Ovary (tissue), 9 donors: Measurements from ENCODE around the gene CLCN2. TPM values are rescaled to one million over a fixed set of nuclear protein-coding genes. Genes with fewer than 3 reads are reported as not detected.
"Not testable (repeated sequence)": the region's sequence is repeated elsewhere in the genome, so short reads cannot be mapped to it uniquely, and the experiment has no call there.

Experiments used
- DNase-seq, 5 donors: peaks; one replicate each; pipeline ENCODE4 v3.0.0-alpha.2; 2019 to 2020
- H3K27ac ChIP-seq, 2 donors: fragments of 200-600 bp; one replicate each; pipeline versions ENCODE4 v1.5.1 to v1.8.0; 2019 to 2022
- H3K27me3 ChIP-seq: fragments of 200-600 bp; one replicate; pipeline ENCODE4 v1.8.0; 2022
- H3K36me3 ChIP-seq: fragments of 200-600 bp; sonication (generic); one replicate; pipeline ENCODE4 v1.5.1; 2019
- H3K4me1 ChIP-seq: one replicate; pipeline ENCODE4 v1.8.1; 2013; ENCODE audit warnings: mild to moderate bottlenecking, moderate library complexity; ENCODE audit not compliant: insufficient read depth
- H3K4me3 ChIP-seq: fragments of 200-600 bp; sonication (generic); one replicate; pipeline ENCODE4 v1.5.1; 2017
- H3K9me3 ChIP-seq, 2 donors: fragments of 200-600 bp in 1 of 2; sonication (generic) in 1 of 2; one replicate each; pipeline versions ENCODE4 v1.5.1 to v1.8.1; 2013 to 2019; ENCODE audit warnings: mild to moderate bottlenecking in 1 of 2, moderate library complexity in 1 of 2
- EP300 ChIP-seq: sonication (generic); formaldehyde crosslinking; IDR thresholded peaks from one replicate; pipeline ENCODE4 v1.6.1; 2017; ENCODE audit warnings: antibody characterized with exemption
- POLR2A ChIP-seq: fragments of 450-650 bp; IDR thresholded peaks from one replicate; pipeline ENCODE4 v1.6.1; 2017; ENCODE audit warnings: antibody characterized with exemption, mild to moderate bottlenecking, moderate library complexity
- WGBS, 3 donors: extraction: QIAGEN DNeasy Blood & Tissue Kit in 1 of 3; methylation state at CpG; one replicate each; pipeline versions ENCODE4 v1.1.5 to v1.1.7; 2013 to 2017; 5-methylcytosine and 5-hydroxymethylcytosine counted together
- intact Hi-C, 4 donors: fragments of 100-400 bp; cut with DNase I; formaldehyde crosslinking; loops; one replicate each; pipeline versions ENCODE4 v1.11.0 to v1.15.1; 2022 to 2023
- polyA plus RNA-seq, 2 donors: library from polyadenylated mRNA; stranded (reverse); fragments of 200-250 nt in 1 of 2; fragments of 350-450 nt in 1 of 2; fragmentation: Illumina TruSeq in 1 of 2; extraction: RNeasy Lipid Tissue Mini Kit (QIAGEN cat#74804) in 1 of 2; gene quantifications; one replicate each; pipeline ENCODE4 v1.2.3, GENCODE V29; 2013 to 2014
- total RNA-seq, 7 donors: library from RNA; depleted of rRNA in 2 of 7; stranded (reverse); fragments of >200 nt in 2 of 7; fragmentation: NEBNext Ultra II Directional in 3 of 7; extraction: Animal tissue kit (Norgen Biotek cat#: 25700) in 3 of 7; gene quantifications; one replicate each; pipeline versions ENCODE4 v1.1.0 to v1.2.4, GENCODE V29; 2016 to 2023
- TF ChIP-seq, protein P1 (sequence below), 3 donors: fragments of 450-650 bp in 2 of 3; fragments of 200-600 bp in 1 of 3; IDR thresholded peaks; one replicate each; pipeline versions ENCODE4 v1.5.1 to v1.8.0; 2016 to 2022; ENCODE audit warnings: antibody characterized with exemption in 3 of 3, mild to moderate bottlenecking in 1 of 3
- donor health status: DM: no; HTN: no; CAD: no; lungs with moderate emphysema.
- donor health status: DM: no; HTN: no; CAD: no.
- donor health status: Bipolar disorder and iron deficiency.
- donor health status: DM: yes; HTN: yes; CAD: no.
- donor health status: DM: no; HTN: no; CAD: no.
- donor health status: DM: yes; HTN: yes; CAD: no.

The CLCN2 gene
- total and polyA plus RNA-seq, 9 donors, result 3.5 to 18.0 (median 11.7) TPM

DNA sequence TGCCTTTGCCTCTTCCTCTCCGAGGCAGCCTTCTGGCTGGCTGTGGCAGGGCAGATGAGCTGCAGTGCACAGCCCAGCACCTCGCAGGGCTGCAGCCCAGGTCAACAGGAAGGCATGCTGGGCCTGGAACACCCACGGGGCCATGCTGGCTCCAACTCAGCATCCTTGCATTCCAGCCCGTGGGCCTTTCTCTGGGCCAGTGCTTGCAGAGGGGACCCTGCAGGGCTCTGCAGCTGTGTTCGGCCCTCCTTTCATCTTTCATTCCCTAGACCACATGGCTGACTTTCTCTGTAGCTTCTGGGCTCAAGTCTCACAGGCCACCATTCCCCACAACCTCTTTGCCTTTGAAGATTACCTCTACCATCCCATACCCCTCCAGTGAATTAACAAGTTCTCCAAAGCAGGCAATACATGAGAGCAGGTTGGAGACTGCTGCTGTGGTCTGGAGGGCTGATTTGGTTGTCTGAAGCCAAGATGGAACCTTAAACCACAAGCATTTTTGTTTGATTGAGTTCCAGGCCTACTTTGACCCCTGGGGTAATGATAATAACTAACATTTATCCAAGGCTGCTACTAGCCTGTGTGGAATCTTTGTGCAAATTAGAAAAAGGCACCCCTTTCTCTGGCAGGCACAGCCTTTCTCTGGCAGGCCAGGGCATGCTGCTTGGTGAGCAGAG lies 18.1 kb downstream of the CLCN2 start:
- no peak for TF ChIP-seq EP300
- TF ChIP-seq POLR2A, result no peak
- TF ChIP-seq, protein P1, sequence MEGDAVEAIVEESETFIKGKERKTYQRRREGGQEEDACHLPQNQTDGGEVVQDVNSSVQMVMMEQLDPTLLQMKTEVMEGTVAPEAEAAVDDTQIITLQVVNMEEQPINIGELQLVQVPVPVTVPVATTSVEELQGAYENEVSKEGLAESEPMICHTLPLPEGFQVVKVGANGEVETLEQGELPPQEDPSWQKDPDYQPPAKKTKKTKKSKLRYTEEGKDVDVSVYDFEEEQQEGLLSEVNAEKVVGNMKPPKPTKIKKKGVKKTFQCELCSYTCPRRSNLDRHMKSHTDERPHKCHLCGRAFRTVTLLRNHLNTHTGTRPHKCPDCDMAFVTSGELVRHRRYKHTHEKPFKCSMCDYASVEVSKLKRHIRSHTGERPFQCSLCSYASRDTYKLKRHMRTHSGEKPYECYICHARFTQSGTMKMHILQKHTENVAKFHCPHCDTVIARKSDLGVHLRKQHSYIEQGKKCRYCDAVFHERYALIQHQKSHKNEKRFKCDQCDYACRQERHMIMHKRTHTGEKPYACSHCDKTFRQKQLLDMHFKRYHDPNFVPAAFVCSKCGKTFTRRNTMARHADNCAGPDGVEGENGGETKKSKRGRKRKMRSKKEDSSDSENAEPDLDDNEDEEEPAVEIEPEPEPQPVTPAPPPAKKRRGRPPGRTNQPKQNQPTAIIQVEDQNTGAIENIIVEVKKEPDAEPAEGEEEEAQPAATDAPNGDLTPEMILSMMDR (IDR thresholded peaks at IDR 0.05), result no peak
- 33 to 43% (median 43%) methylated on average over 5 of the region's 5 CpGs for WGBS, 3 donors
- intact Hi-C loops, result no loop called here
- Histone ChIP-seq H3K27me3 (no peaks in the 10 kb centered on the region), H3K36me3 (no peaks in the 10 kb centered on the region), H3K4me1 (peaks cover 13% of the 10 kb centered on the region), H3K4me3 (no peak overlapping the region), H3K9me3 (no peaks in the 10 kb centered on the region), H3K27ac (no peak overlapping the region)
- DNase-seq, result no peak

DNA sequence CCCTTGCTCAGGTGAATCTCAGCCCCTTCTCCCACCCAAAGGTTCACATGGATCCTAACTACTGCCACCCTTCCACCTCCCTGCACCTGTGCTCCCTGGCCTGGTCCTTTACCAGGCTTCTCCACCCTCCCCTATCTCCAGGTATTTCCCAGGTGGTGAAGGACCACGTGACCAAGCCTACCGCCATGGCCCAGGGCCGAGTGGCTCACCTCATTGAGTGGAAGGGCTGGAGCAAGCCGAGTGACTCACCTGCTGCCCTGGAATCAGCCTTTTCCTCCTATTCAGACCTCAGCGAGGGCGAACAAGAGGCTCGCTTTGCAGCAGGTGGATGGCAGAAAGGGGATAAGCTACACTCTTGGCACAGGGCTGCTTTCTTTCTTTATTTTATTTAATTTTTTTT lies 19.5 kb downstream of the CLCN2 start:
- Histone ChIP-seq H3K4me1 (peaks cover 18% of the 10 kb centered on the region), H3K36me3 (no peaks in the 10 kb centered on the region), H3K27me3 (no peaks in the 10 kb centered on the region), H3K27ac (no peak overlapping the region), H3K4me3 (no peak overlapping the region), H3K9me3 (no peaks in the 10 kb centered on the region)
- no peak for DNase-seq
- no peak for TF ChIP-seq EP300
- TF ChIP-seq, protein P1 (IDR thresholded peaks at IDR 0.05), result no peak
- no peak for TF ChIP-seq POLR2A
- intact Hi-C loops, result no loop called here
- 81 to 92% (median 90%) methylated on average over 7 of the region's 7 CpGs for WGBS, 3 donors

DNA sequence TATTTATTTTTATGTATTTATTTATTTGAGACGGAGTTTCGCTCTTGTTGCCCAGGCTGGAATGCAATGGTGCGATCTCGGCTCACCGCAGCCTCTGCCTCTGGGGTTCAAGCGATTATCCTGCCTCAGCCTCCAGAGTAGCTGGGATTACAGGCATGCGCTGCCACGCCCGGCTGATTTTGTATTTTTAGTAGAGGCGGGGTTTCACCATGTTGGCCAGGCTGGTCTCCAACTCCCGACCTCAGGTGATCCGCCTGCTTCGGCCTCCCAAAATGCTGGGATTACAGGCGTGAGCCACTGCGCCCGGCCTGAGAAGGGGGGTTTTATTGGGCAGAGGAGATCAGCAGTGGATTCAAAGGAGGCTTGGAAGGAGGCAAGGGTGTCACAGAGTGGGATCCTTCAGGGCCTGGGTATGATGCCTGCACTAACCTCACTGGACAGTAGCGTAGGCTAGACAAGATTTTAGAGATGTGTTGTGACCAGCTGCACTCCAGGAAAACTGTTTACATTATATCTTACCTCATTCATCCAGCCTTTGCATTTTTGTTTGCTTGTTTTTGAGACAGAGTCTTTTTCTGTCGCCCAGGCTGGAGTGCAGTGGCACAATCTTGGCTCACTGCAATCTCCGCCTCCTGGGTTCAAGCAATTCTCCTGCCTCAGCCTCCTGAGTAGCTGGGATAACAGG lies 21.8 kb downstream of the CLCN2 start:
- H3K9me3 ChIP-seq, H3K4me3 ChIP-seq, intact Hi-C loops, H3K36me3 ChIP-seq, H3K27me3 ChIP-seq, DNase-seq: not testable (repeated sequence)
- Histone ChIP-seq H3K4me1 (peaks cover 20% of the 10 kb centered on the region), H3K27ac (peak overlapping the region in 1 of 2 donors; percentile 95)
- WGBS, 3 donors, result 88 to 90% (median 89%) methylated on average over 19 of the region's 19 CpGs

DNA sequence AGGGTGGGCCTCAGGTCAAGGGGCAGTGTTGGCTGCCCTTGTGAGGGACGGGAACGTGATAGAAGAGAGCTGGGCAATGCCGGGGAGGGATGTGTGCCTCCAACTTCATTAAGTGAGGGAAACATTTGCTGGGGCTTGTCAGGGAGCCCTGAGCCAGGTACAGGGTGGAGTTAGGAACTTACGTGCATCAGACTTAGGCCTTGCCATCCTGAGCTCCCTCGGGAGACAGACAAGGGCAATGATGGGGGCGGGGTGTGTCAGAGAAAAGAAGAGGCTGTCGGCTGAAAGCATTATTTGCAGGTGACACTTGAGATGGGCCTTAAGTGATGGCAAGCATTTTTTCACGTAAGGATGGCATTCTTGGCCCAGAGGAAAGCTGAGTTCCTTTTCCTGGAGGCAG lies 22.4 kb downstream of the CLCN2 start:
- TF ChIP-seq, protein P1 (IDR thresholded peaks at IDR 0.05), result no peak
- TF ChIP-seq EP300, result no peak
- TF ChIP-seq POLR2A, result no peak
- H3K9me3 ChIP-seq, result no peaks in the 10 kb centered on the region
- H3K27ac ChIP-seq, result peak overlapping the region; percentile 93 to 95
- WGBS, 3 donors, result 44 to 52% (median 44%) methylated on average over 8 of the region's 8 CpGs
- H3K4me3 ChIP-seq, result peak overlapping the region; percentile 12
- peaks cover 20% of the 10 kb centered on the region for H3K4me1 ChIP-seq
- no peaks in the 10 kb centered on the region for H3K36me3 ChIP-seq
- intact Hi-C loops, result no loop called here
- DNase-seq, result no peak
- H3K27me3 ChIP-seq, result no peaks in the 10 kb centered on the region

DNA sequence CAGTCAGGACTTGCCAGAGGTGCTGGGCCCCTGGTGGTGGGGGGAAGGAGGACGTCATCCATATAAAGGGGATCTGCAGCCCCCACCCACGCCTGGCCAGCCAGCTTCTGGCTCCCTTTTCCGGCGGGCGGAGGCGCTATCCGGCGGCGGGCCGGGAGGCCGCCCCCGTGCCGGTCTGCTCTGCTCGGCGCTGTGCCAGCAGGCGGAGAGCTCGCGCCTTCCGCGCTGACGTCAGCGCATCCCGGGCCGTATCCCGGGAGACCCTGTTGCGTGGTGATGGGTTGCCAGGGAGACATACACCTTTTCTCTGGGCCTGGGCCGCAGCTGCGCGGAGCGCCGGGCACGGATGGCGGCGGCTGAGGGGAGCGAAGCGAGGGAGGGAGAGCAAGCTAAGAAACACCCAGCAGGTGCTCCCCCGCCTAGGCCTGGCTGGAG lies 22.9 kb downstream of the CLCN2 start:
- H3K9me3 ChIP-seq, result no peaks in the 10 kb centered on the region
- H3K27me3 ChIP-seq, result no peaks in the 10 kb centered on the region
- DNase-seq, result peak; percentile 90 to 96 (median 95)
- 6 to 11% (median 10%) methylated on average over 17 to 37 of the region's 37 CpGs for WGBS, 3 donors
- H3K4me3 ChIP-seq, result peak overlapping the region; percentile 12
- peaks cover 20% of the 10 kb centered on the region for H3K4me1 ChIP-seq
- H3K36me3 ChIP-seq, result no peaks in the 10 kb centered on the region
- intact Hi-C loops, result no loop called here
- no peak for TF ChIP-seq EP300
- peak; percentile 54 for TF ChIP-seq POLR2A
- TF ChIP-seq, protein P1 (IDR thresholded peaks at IDR 0.05), result peak in 2 of 3 donors; percentile 14 to 35
- peak overlapping the region; percentile 93 to 95 for H3K27ac ChIP-seq
